Chondrocyte (in vitro differentiated cells): ENCODE measurements around the gene SCRT2. TPM values are rescaled to one million over a fixed set of nuclear protein-coding genes. Genes with fewer than 3 reads are reported as not detected.
A peak's percentile ranks its signal among the peaks of the same experiment; 100 is the strongest.
"Not testable (repeated sequence)": the region's sequence is repeated elsewhere in the genome, so short reads cannot be mapped to it uniquely, and the experiment has no call there.

ENCODE experiments used
- DNase-seq: peaks from one replicate; pipeline ENCODE4 v3.0.0; 2021; ENCODE audit warnings: mixed read lengths, low spot score
- H3K27ac Mint-ChIP-seq: one replicate; pipeline ENCODE4 v1.8.0; 2021; ENCODE audit warnings: mild to moderate bottlenecking, moderate library complexity, mixed read lengths; ENCODE audit not compliant: unreplicated experiment
- H3K27me3 Mint-ChIP-seq: 2 replicates; pipeline ENCODE4 v1.8.0; 2021; ENCODE audit warnings: low read depth, mixed read lengths
- H3K36me3 Mint-ChIP-seq: 2 replicates; pipeline ENCODE4 v1.8.0; 2021; ENCODE audit warnings: low read depth, mixed read lengths
- H3K4me1 Mint-ChIP-seq: 2 replicates; pipeline ENCODE4 v1.8.0; 2021; ENCODE audit warnings: low read depth, mild to moderate bottlenecking, mixed read lengths
- H3K4me3 Mint-ChIP-seq: one replicate; pipeline ENCODE4 v1.8.0; 2021; ENCODE audit warnings: mild to moderate bottlenecking, moderate library complexity, mixed read lengths; ENCODE audit not compliant: unreplicated experiment
- H3K9me3 Mint-ChIP-seq: 2 replicates; pipeline ENCODE4 v1.8.0; 2021; ENCODE audit warnings: low read depth, mixed read lengths
- CTCF ChIP-seq: fragments of 200-600 bp; sonication (generic); IDR thresholded peaks from 2 replicates; pipeline ENCODE4 v1.5.0; 2021; ENCODE audit warnings: antibody characterized with exemption, mild to moderate bottlenecking, moderate library complexity
- total RNA-seq: library from RNA; stranded (reverse); gene quantifications from 3 replicates; pipeline ENCODE4 v1.2.1, GENCODE V29; 2021

The SCRT2 gene
- total RNA-seq, 1 donor from 2014 or later, result not detected

DNA sequence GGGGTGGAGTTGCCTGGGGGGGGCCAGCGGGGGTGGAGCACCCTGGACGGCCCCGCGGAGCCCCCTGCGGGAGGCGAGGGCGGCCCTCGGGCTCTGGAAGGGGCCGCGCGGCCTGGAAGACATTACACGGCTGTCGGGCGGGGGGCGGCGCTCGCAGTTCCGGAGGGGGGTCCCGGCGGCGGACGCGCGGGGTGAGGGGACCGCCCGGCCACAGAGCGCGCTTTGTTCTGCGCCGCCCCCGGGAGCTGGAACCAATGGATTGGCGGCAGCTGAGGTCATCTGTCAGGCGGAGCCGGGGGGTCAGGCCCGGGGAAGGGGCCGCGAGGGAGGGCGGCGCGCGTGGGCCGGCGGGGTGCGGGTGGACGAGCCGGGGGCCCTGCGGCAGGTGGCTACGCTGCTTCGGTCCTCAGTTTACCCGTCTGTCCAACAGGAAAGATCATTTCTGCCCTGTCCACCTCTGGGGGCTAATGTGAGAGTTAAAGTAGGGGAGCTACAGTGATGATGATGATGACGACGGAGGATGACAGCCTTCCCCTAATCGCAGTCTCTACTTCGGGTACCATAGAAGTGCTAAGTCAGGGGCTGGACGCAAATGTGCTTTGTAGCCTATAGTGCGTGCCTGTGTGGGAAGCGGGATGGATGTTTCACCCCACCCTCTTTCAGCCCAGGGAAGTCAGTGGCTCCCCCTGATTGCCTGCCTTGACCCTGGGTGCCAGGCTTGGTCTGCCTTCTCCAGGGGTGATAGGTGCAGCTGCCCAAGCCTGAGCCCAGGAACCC is 33.0 kb downstream of the SCRT2 start:
- no peaks in the 10 kb centered on the region for H3K36me3 Mint-ChIP-seq
- DNase-seq, result no peak
- peaks cover 11% of the 10 kb centered on the region for H3K4me1 Mint-ChIP-seq
- H3K4me3 Mint-ChIP-seq, result peak overlapping the region; percentile 31
- no peaks in the 10 kb centered on the region for H3K9me3 Mint-ChIP-seq
- TF ChIP-seq CTCF, result no peak
- H3K27ac Mint-ChIP-seq, result no peak overlapping the region
- H3K27me3 Mint-ChIP-seq, result no peaks in the 10 kb centered on the region

DNA sequence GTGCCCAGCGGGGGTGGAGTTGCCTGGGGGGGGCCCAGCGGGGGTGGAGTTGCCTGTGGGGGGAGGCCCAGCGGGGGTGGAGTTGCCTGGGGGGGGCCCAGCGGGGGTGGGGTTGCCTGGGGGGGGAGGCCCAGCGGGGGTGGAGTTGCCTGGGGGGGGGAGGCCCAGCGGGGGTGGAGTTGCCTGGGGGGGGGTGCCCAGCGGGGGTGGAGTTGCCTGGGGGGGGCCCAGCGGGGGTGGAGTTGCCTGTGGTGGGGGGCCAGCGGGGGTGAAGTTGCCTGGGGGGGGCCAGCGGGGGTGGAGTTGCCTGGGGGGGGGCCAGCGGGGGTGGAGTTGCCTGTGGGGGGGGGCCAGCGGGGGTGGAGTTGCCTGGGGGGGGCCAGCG is 33.6 kb downstream of the SCRT2 start:
- peaks cover 11% of the 10 kb centered on the region for H3K4me1 Mint-ChIP-seq
- DNase-seq, H3K27ac Mint-ChIP-seq, H3K4me3 Mint-ChIP-seq, H3K27me3 Mint-ChIP-seq, H3K9me3 Mint-ChIP-seq, H3K36me3 Mint-ChIP-seq: not testable (repeated sequence)

GRCh38 chr20:641516-641875 is 34.1 kb downstream of the SCRT2 start:
- no peaks in the 10 kb centered on the region for H3K36me3 Mint-ChIP-seq
- no peak overlapping the region for H3K27ac Mint-ChIP-seq
- DNase-seq, result no peak
- H3K4me1 Mint-ChIP-seq, result peaks cover 11% of the 10 kb centered on the region
- no peaks in the 10 kb centered on the region for H3K27me3 Mint-ChIP-seq
- no peaks in the 10 kb centered on the region for H3K9me3 Mint-ChIP-seq
- H3K4me3 Mint-ChIP-seq, result peak overlapping the region; percentile 42
- TF ChIP-seq CTCF, result no peak

DNA sequence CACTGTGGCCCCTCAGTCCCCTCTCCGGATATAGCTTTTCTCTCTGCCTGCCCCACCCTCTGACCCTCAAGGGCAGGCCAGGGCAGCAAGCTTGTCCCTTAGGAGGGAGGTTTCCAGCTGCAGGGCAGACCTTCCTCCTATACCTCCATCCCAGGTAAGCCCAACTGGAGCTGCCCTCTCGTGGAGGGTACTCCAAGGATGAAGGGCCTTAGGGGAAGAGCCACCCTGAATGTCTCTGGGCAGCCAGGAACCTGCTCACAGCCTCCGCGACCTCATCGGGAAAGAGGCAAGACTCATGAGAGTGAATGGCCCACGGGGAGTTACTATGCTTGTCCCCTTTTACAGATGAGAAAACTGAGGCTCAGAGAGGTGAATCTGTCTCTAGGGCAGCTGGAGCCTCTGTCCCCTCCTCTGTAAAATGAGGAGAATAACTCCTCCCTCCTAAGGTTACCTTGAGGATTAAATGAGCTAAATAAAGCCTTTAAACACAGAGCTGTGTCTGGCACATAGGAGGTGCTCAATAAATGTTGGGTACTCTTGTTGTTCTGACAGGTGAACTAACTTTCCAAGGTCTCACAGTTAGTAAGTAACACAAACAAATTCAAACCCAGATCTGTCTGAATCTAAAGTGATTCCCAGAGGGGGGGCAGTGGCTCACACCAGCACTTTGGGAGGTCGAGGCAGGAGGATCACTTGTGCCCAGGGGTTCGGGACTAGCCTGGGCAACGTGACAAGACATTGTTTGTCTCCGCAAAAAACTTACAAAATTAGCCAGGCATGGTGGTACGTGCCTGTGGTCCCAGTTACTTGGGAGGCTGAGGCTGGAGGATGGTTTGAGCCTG is 34.7 kb downstream of the SCRT2 start:
- H3K27ac Mint-ChIP-seq, result no peak overlapping the region
- H3K9me3 Mint-ChIP-seq, result no peaks in the 10 kb centered on the region
- H3K4me1 Mint-ChIP-seq, result peaks cover 9% of the 10 kb centered on the region
- no peaks in the 10 kb centered on the region for H3K27me3 Mint-ChIP-seq
- H3K4me3 Mint-ChIP-seq, result peak overlapping the region; percentile 42
- no peak for TF ChIP-seq CTCF
- no peak for DNase-seq
- H3K36me3 Mint-ChIP-seq, result no peaks in the 10 kb centered on the region

- H3K4me3 Mint-ChIP-seq, result no peak overlapping the region
- no peak for TF ChIP-seq CTCF
- no peaks in the 10 kb centered on the region for H3K36me3 Mint-ChIP-seq
- H3K9me3 Mint-ChIP-seq, result no peaks in the 10 kb centered on the region
- no peak for DNase-seq
- H3K27me3 Mint-ChIP-seq, result no peaks in the 10 kb centered on the region
- H3K27ac Mint-ChIP-seq, result no peak overlapping the region
- peaks cover 5% of the 10 kb centered on the region for H3K4me1 Mint-ChIP-seq
Observed at GRCh38 chr20:638579-638978, 37.0 kb downstream of the SCRT2 start.
